ENCODE data around the gene SEMA5A. TPM values are rescaled to one million over a fixed set of nuclear protein-coding genes. Genes with fewer than 3 reads are reported as not detected.

Gene SEMA5A
- total and polyA plus RNA-seq, 7 donors = 0.60 to 4.7 (median 2.8) TPM

DNA sequence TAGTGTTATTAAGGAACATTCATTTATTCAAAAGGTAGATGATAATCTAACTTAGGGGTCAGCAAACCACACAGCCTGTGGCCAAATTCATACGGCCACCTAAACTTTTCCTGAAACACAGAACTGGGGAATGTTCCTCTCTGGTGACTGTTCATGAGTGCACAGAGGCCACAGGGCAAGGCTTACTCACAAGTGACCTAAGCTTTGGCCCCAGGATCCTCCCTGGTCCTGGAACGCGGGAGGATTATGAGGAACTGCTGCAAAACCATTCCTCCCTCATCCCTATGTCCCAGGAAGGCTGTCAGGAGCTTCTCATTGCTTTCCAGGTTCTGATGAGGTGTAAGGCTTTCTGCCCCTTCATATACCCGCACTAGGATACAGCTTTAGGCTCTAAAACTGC is 397.6 kb downstream of the SEMA5A start:
- WGBS, 2 donors = 86 to 94% methylated on average over 4 of the region's 4 CpGs
- DNase-seq = no peak
- Histone ChIP-seq H3K9me3 (no peaks in the 10 kb centered on the region), H3K27ac (no peak overlapping the region), H3K4me1 (peaks cover 0 to 15% (median 10%) of the 10 kb centered on the region in 4 donors), H3K27me3 (no peaks in the 10 kb centered on the region), H3K36me3 (no peaks in the 10 kb centered on the region), H3K4me3 (no peak overlapping the region)
- intact Hi-C loops (cut with DNase I) = no loop called here
- TF ChIP-seq EP300 (IDR thresholded peaks at IDR 0.05) (no peak), POLR2AphosphoS5 (IDR thresholded peaks at IDR 0.05) (no peak), POLR2A (IDR thresholded peaks at IDR 0.05) (no peak)
- TF ChIP-seq, protein P1, sequence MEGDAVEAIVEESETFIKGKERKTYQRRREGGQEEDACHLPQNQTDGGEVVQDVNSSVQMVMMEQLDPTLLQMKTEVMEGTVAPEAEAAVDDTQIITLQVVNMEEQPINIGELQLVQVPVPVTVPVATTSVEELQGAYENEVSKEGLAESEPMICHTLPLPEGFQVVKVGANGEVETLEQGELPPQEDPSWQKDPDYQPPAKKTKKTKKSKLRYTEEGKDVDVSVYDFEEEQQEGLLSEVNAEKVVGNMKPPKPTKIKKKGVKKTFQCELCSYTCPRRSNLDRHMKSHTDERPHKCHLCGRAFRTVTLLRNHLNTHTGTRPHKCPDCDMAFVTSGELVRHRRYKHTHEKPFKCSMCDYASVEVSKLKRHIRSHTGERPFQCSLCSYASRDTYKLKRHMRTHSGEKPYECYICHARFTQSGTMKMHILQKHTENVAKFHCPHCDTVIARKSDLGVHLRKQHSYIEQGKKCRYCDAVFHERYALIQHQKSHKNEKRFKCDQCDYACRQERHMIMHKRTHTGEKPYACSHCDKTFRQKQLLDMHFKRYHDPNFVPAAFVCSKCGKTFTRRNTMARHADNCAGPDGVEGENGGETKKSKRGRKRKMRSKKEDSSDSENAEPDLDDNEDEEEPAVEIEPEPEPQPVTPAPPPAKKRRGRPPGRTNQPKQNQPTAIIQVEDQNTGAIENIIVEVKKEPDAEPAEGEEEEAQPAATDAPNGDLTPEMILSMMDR (IDR thresholded peaks at IDR 0.05) = no peak

DNA sequence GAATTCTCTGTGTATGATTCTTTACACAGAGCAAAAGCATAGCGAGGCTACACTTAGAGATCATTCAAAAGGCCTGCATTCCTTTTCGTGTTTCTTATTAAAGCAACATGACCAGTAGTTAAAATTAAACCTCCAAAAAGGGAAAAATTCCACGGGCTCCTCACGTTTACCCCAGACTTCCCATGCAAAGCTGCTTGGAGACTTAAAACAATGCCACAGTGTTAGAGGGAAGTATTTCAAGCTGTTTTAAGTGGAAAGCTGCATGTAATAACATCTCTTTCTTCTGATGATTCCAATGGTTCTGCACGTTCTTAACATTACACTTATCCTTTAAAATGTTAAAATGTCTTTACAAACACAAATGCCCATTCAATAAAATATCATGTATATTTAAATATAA is 405.2 kb downstream of the SEMA5A start:
- H3K4me1 ChIP-seq = no peaks in the 10 kb centered on the region
- intact Hi-C loops (cut with DNase I) = no loop called here
- H3K4me3 ChIP-seq = no peak overlapping the region
- no peaks in the 10 kb centered on the region for H3K27me3 ChIP-seq
- H3K27ac ChIP-seq = no peak overlapping the region
- 67 to 84% methylated on average over 5 of the region's 5 CpGs for WGBS, 2 donors
- no peaks in the 10 kb centered on the region for H3K9me3 ChIP-seq
- no peaks in the 10 kb centered on the region for H3K36me3 ChIP-seq
- DNase-seq = no peak
- TF ChIP-seq POLR2A (IDR thresholded peaks at IDR 0.05) (no peak), POLR2AphosphoS5 (IDR thresholded peaks at IDR 0.05) (no peak), EP300 (IDR thresholded peaks at IDR 0.05) (no peak)
- TF ChIP-seq, protein P1 (IDR thresholded peaks at IDR 0.05) = no peak

DNA sequence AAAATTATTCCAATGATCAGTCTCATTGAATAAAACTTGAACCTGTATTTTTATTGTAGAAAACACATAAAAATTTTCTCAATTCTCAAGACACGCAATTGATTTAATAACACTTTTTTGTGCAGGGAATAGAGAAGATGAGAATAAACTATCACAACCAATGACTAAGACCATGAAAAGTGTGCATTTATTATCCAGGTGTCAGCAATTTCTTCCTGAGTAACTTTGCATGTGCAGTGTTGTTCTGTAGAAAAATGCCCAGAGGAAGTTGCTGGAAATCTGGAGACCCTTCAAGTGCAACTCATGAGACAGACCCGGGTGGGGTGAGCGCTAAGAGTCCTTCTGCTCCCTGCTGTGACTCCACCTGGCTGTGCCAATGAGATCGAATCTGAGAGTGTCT is 405.7 kb downstream of the SEMA5A start:
- H3K4me1 ChIP-seq = no peaks in the 10 kb centered on the region
- H3K27ac ChIP-seq = no peak overlapping the region
- 84 to 92% methylated on average over 4 of the region's 4 CpGs for WGBS, 2 donors
- no peaks in the 10 kb centered on the region for H3K27me3 ChIP-seq
- no peaks in the 10 kb centered on the region for H3K36me3 ChIP-seq
- no peak for DNase-seq
- no peaks in the 10 kb centered on the region for H3K9me3 ChIP-seq
- TF ChIP-seq POLR2AphosphoS5 (IDR thresholded peaks at IDR 0.05) = no peak
- no peak for TF ChIP-seq POLR2A (IDR thresholded peaks at IDR 0.05)
- TF ChIP-seq, protein P1 (IDR thresholded peaks at IDR 0.05) = no peak
- intact Hi-C loops (cut with DNase I) = no loop called here
- no peak overlapping the region for H3K4me3 ChIP-seq

DNA sequence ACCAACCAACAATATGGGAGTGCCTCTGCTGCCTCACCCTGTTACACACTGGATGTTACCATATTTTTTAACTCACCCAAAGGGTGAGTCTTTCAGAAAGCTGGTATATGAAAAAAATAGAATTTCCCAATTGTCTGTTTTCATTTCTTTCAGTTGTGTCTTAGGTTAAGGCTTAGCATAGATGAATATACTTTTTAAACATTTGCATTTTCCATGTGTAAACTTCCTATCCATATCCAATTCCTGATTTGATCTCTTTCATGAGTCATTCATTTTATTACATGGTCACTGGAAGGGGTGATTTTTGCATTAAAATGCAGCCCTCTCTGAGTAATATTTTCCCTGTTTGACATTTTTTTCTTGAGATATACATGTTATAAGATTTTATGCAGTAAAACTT is 406.5 kb downstream of the SEMA5A start:
- H3K9me3 ChIP-seq = no peaks in the 10 kb centered on the region
- intact Hi-C loops (cut with DNase I) = no loop called here
- no peak overlapping the region for H3K27ac ChIP-seq
- TF ChIP-seq EP300 (IDR thresholded peaks at IDR 0.05) (no peak), POLR2A (IDR thresholded peaks at IDR 0.05) (no peak), POLR2AphosphoS5 (IDR thresholded peaks at IDR 0.05) (no peak)
- TF ChIP-seq, protein P1 (IDR thresholded peaks at IDR 0.05) = no peak
- DNase-seq = no peak
- H3K27me3 ChIP-seq = no peaks in the 10 kb centered on the region
- no peaks in the 10 kb centered on the region for H3K4me1 ChIP-seq
- no peaks in the 10 kb centered on the region for H3K36me3 ChIP-seq
- H3K4me3 ChIP-seq = no peak overlapping the region

DNA sequence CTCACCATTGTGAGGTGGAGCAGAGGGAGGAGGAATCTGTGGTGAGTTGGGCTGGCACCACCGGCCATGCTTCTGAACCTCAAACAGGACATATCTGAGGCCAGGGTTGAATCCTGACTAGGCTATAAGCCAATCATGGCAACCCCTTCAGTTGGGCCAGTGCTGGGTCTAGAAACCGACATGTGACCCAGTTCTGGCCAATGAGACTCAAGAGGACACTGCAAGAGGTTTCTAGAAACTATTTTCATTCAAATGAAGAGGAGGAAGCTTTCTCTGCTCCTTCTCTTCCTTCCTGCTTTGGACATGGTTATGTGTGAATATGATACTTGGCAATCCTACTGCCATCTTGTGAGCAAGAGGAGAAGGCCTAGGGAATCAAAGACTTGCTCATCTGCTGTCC is 417.7 kb downstream of the SEMA5A start:
- intact Hi-C loops (cut with DNase I) = no loop called here
- no peak for DNase-seq
- no peak overlapping the region for H3K27ac ChIP-seq
- H3K4me1 ChIP-seq = no peaks in the 10 kb centered on the region
- TF ChIP-seq, protein P1 (IDR thresholded peaks at IDR 0.05) = no peak
- TF ChIP-seq POLR2A (IDR thresholded peaks at IDR 0.05) (no peak), POLR2AphosphoS5 (IDR thresholded peaks at IDR 0.05) (no peak), EP300 (IDR thresholded peaks at IDR 0.05) (no peak)
- WGBS, 2 donors = 90 to 93% methylated on average over 2 of the region's 2 CpGs
- no peaks in the 10 kb centered on the region for H3K9me3 ChIP-seq
- H3K27me3 ChIP-seq = no peaks in the 10 kb centered on the region
- no peak overlapping the region for H3K4me3 ChIP-seq
- H3K36me3 ChIP-seq = no peaks in the 10 kb centered on the region
